ENCODE data around the gene PDCD10.

The PDCD10 gene

GRCh38 chr3:167733961-167734497 is 663 bp downstream of the PDCD10 start:
- no peak for DNase-seq

- DNase-seq, result no peak
Observed at GRCh38 chr3:167732313-167733065, 2.2 kb downstream of the PDCD10 start.

DNA sequence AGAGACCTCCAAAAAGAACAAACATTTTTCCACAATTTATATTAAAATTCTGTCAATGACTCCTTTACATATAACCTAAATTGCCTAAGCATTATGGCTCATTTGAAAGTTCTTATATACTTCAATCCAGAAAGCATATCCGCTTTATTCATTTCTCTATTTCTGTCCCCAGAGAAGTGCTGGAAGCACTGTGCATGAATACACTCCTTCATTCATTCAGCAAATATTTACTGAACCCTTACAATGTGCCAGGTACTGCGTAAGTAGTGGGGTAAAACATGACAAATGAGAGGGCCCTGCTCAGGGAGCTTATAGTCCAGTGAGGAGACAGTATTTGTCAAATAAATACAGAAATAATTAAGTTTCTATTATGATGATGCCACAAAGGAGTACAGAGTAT is 3.3 kb downstream of the PDCD10 start:
- no peak for DNase-seq

DNA sequence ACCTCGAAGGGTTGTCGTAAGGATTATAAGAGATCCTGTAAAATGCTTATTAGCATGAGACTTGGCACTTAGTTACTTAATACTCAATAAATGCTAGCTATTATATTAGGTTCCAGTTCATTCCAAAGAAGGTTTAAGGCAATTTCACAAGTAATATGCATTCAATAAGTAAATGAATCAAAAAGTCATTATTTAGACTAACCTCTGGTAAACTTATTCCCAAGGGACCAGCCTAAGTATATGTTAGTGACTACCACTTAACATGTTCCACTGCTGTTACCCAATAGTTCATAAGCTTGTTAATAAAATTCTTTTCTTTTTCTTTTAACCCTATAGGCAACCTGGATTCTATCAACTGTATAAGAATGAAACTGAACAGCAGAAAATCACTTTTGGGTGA is 5.1 kb downstream of the PDCD10 start:
- no peak for DNase-seq

GRCh38 chr3:167728632-167729323 is 5.9 kb downstream of the PDCD10 start:
- DNase-seq, result no peak

- DNase-seq, result no peak
Observed at GRCh38 chr3:167728176-167728575, 6.5 kb downstream of the PDCD10 start.

DNA sequence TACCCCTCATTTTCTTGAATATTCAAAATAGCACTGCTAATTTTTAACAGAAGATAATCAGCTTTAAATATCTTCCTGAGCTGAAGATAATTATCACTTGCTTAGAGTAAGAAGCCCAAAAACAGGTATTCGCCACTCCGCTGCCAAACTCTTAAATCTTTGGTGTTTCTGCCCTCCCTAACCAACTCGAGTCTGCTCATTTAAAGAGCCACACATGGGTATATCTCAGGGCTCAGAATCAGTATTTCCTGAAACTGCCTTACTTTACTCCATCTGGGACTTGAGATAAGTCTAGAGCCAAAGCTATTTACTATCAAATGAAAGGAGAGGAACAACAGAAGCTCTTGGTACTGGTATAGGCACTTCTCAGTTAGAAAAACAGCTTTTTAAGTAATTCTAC is 10.8 kb downstream of the PDCD10 start:
- no peak for DNase-seq

GRCh38 chr3:167723025-167723512 is 11.6 kb downstream of the PDCD10 start:
- no peak for DNase-seq

DNA sequence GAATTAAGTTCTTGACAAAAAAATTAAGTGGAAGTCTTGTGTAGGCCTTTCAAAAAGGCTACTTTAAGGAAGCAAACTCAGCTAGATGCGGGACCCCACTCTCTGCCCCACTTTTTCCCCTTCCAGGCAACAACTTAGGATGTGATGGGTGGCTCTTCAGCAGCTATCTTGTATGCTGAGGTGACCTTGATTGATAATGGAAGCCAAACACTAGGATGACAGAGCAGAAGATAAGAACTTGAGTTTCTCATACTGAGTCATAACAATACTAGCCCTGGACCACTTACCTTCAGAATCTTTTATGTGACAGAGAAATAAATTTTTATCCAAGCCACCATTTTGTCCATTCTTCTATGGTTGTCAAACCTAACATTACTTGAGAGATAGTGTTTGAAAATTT is 16.1 kb downstream of the PDCD10 start:
- DNase-seq, result no peak

DNA sequence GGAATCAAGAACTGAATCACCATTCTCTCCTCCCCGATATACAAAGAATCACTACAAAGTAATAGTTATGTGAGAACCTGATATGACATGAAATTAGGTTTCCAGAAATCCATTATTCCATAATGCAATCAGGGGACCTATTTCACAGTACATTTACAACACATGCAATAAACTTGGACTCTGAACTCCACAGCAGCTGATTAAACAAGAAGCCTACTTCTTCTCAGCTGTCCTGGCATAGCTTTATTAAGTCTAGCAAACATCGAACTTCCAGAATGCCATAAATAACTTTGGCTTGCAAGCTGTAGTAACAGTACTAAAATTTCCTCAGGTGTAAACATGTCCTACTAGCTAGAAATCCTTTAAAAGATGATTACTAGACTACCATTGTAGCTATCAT is 17.8 kb downstream of the PDCD10 start:
- no peak for DNase-seq

DNA sequence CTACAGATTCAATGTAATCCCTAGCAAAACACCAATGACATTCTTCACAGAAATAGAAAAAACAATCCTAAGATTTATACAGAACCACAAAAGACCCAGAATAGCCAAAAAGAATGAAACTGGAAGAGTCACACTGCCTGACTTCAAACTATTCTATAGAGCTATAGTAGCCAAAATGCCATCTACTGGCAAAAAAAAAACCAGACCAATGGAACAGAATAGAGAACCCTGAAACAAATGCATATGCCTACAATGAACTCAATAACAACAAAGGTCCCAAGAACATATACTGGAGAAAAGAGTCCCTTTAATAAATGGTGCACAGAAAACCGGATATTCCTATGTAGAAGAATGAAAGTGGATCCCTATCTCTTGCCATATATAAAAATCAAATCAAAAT is 19.8 kb downstream of the PDCD10 start:
- DNase-seq, result no peak

GRCh38 chr3:167712445-167712844 is 22.2 kb downstream of the PDCD10 start:
- no peak for DNase-seq

- no peak for DNase-seq
Observed at GRCh38 chr3:167711439-167711838, 23.3 kb downstream of the PDCD10 start.

GRCh38 chr3:167710552-167710951 is 24.1 kb downstream of the PDCD10 start:
- no peak for DNase-seq

GRCh38 chr3:167709690-167710089 is 25.0 kb downstream of the PDCD10 start:
- no peak for DNase-seq

DNA sequence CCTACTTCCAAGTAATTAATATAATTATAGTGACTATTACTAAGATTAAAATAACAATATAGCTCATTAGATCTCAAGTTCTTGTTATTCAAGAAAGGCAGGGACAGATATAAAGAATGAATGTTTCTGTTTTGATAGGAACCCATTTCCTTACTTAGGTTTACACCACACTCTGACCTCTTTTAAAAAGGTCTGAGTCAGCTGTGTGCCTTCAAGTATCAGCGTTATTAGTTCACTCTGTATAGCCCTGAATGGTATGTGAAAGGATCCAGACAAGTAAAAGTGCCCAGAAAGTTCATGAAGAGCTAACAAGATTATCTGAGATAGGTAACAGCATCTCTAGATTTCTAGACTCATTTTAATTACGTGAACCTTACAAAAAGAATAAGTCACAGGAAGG is 28.9 kb downstream of the PDCD10 start:
- no peak for DNase-seq

DNA sequence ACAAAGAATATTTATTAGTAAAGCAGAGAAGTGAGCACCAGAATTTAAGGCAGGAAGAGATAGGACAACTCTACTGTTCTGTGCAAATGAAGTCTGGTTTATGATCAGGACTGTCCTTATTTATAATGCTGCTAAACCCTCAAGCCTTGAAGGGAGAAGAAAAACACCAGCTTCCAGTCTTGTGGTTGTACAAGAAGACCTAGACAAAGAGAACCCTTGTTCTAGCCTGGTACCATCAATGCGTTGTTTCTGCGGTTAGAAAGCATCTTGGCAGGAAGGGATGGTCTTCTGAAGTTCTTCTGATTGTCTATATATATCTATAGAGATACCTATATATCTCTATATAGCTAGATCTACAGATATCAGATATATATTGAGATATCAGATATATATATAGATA is 33.8 kb downstream of the PDCD10 start:
- DNase-seq, result no peak

DNA sequence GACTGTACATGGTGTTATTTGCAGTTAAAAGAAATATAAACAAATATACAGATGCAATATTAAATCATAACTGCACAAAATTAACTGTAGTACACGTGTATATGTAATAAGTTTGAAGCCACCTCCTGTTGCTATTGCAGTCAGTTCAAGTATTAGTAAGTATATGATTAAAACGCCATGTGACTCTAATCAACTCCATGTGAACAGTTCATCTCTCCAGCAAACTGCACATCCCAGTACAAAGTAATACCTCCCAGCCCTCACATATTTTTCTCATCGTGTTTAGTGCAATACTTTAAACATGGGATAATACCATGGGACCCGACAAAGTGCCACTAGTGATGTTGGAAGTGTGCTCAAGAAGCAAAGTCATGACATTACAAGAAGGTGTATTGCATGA is 34.6 kb downstream of the PDCD10 start:
- DNase-seq, result no peak

GRCh38 chr3:167694121-167694520 is 40.6 kb downstream of the PDCD10 start:
- DNase-seq, result no peak

DNA sequence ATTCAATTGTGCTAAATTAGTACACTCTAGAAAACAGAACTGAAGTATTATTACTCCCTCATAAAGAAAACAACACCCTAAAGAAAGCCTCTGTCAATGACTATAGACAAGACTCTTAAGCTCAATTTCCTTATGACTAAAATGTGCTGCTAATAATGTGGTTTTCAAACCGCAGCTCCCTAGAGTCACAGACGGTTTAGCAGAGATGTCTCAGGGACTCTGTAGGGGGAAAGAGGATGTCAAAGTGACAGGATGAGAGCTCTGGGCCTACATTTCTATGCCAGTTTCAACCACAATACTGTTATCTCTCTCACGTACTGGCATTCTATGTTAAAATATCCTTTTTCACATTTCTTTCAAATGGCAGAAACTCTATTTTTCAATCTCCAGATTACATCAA is 43.3 kb downstream of the PDCD10 start:
- DNase-seq, result no peak

GRCh38 chr3:167684388-167684993 is 50.2 kb downstream of the PDCD10 start:
- no peak for DNase-seq

- DNase-seq, result no peak
Observed at GRCh38 chr3:167679526-167679925, 55.2 kb downstream of the PDCD10 start.

GRCh38 chr3:167675848-167676247 is 58.8 kb downstream of the PDCD10 start:
- DNase-seq, result no peak

GRCh38 chr3:167673221-167673620 is 61.5 kb downstream of the PDCD10 start:
- no peak for DNase-seq

All from cerebellar nuclear complex (tissue), 1 donor.